Keratinocyte (primary cell): ENCODE data around the gene STK24. TPM values are rescaled to one million over a fixed set of nuclear protein-coding genes. Genes with fewer than 3 reads are reported as not detected.

Experiments
- DNase-seq: peaks from one replicate; pipeline ENCODE4 v3.0.0-alpha.2; 2011; ENCODE audit warnings: low read depth, missing footprints, low spot score
- FAIRE-seq: peaks from 2 replicates; lab custom pipeline; 2011; peaks lifted over from hg19 to GRCh38; lab: Jason Lieb, UNC
- H2AFZ ChIP-seq: 2 replicates; pipeline ENCODE4 v1.6.0; 2012; ENCODE audit warnings: low read length, control low read depth, inconsistent platforms; ENCODE audit not compliant: control insufficient read depth
- H3K27ac ChIP-seq: 2 replicates; pipeline ENCODE4 v1.5.1; 2011; ENCODE audit warnings: low read length; ENCODE audit not compliant: control insufficient read depth, insufficient read depth
- H3K27me3 ChIP-seq: 3 replicates; pipeline ENCODE4 v1.6.0; 2011; ENCODE audit warnings: low read length; ENCODE audit not compliant: control insufficient read depth, insufficient read depth; ENCODE audit errors: extremely low read depth
- H3K36me3 ChIP-seq, 2 experiments: 2 replicates in 1 of 2; 3 replicates in 1 of 2; pipeline ENCODE4 v1.5.1; 2011; ENCODE audit warnings: low read length in 2 of 2, mild to moderate bottlenecking in 1 of 2; ENCODE audit not compliant: control insufficient read depth in 2 of 2, insufficient read depth in 2 of 2; ENCODE audit errors: extremely low read depth in 1 of 2
- H3K4me1 ChIP-seq: 3 replicates; pipeline ENCODE4 v1.5.1; 2011; ENCODE audit warnings: low read length; ENCODE audit not compliant: control insufficient read depth, insufficient read depth; ENCODE audit errors: extremely low read depth
- H3K4me2 ChIP-seq: 3 replicates; pipeline ENCODE4 v1.6.0; 2011; ENCODE audit warnings: low read depth, low read length; ENCODE audit not compliant: control insufficient read depth, insufficient read depth; ENCODE audit errors: extremely low read depth
- H3K4me3 ChIP-seq, 3 experiments: fragments of 200-600 bp in 1 of 3; sonication (generic) in 1 of 3; 2 replicates in 2 of 3; 3 replicates in 1 of 3; pipeline ENCODE4 v1.5.1; 2011 to 2016; ENCODE audit warnings: low read length in 3 of 3, mild to moderate bottlenecking in 3 of 3, control low read depth in 2 of 3, inconsistent platforms in 1 of 3, low read depth in 1 of 3, mixed read lengths in 1 of 3, mixed run types in 1 of 3, moderate library complexity in 1 of 3; ENCODE audit not compliant: control insufficient read depth in 2 of 3, insufficient read depth in 2 of 3; ENCODE audit errors: extremely low read depth in 1 of 3
- H3K79me2 ChIP-seq: 2 replicates; pipeline ENCODE4 v1.6.0; 2012; ENCODE audit warnings: low read length; ENCODE audit not compliant: control insufficient read depth, insufficient read depth
- H3K9ac ChIP-seq: 3 replicates; pipeline ENCODE4 v1.6.0; 2011; ENCODE audit warnings: low read length; ENCODE audit not compliant: control insufficient read depth, insufficient read depth; ENCODE audit errors: extremely low read depth
- H3K9me1 ChIP-seq: 3 replicates; pipeline ENCODE4 v1.6.0; 2011; ENCODE audit warnings: low read length; ENCODE audit not compliant: control insufficient read depth, insufficient read depth; ENCODE audit errors: extremely low read depth
- H3K9me3 ChIP-seq: 2 replicates; pipeline ENCODE4 v1.5.1; 2012; ENCODE audit warnings: low read depth, low read length; ENCODE audit not compliant: control insufficient read depth
- H4K20me1 ChIP-seq: 3 replicates; pipeline ENCODE4 v1.6.0; 2011; ENCODE audit warnings: low read length; ENCODE audit not compliant: control insufficient read depth, insufficient read depth; ENCODE audit errors: extremely low read depth
- CTCF ChIP-seq, 3 experiments: IDR thresholded peaks in 1 of 3; conservative IDR thresholded peaks in 1 of 3; optimal IDR thresholded peaks in 1 of 3; 2 replicates in 2 of 3; 3 replicates in 1 of 3; pipeline versions ENCODE3 to v1.5.1; 2011; ENCODE audit warnings: low read length in 3 of 3, mild to moderate bottlenecking in 3 of 3, moderate library complexity in 2 of 3, control low read depth in 1 of 3, inconsistent platforms in 1 of 3; ENCODE audit not compliant: insufficient read depth in 2 of 3; ENCODE audit errors: extremely low read depth in 1 of 3
- EZH2 ChIP-seq: IDR thresholded peaks from one replicate; pipeline ENCODE4 v1.6.1; 2012; ENCODE audit warnings: inconsistent platforms, mild to moderate bottlenecking, low read length, moderate library complexity
- dilution Hi-C: fragments of 300-500 bp; cut with MboI; formaldehyde crosslinking; loops from one replicate; pipeline ENCODE4 v1.7.0; 2020; ENCODE audit warnings: low sequenced_read_pairs; ENCODE audit not compliant: extremely low pct_ligation_motif_present
- polyA plus RNA-seq, 5 experiments: library from polyadenylated mRNA; depleted of rRNA in 3 of 5; stranded (reverse) in 3 of 5; stranded (forward) in 1 of 5; unstranded in 1 of 5; fragments of >200 nt; gene quantifications; 1 replicate in 1 of 5; 2 replicates in 3 of 5; 3 replicates in 1 of 5; pipeline versions ENCODE4 v1.2.1 to v1.2.3, GENCODE V29; 2011 to 2012; ENCODE audit warnings: missing spikeins in 2 of 5, low read depth in 1 of 5, low replicate concordance in 1 of 5

STK24 gene
- polyA plus RNA-seq, 1 donor (not counting 4 experiments of a cell fraction or from before 2014, with no cell fraction given) = 81.6 TPM

GRCh38 chr13:98527526-98527925 is 49.4 kb downstream of the STK24 start:
- peaks cover 48% of the 10 kb centered on the region for H4K20me1 ChIP-seq

GRCh38 chr13:98526182-98526512 is 50.8 kb downstream of the STK24 start:
- Histone ChIP-seq H3K4me2 (no peak overlapping the region), H3K4me1 (peaks cover 9% of the 10 kb centered on the region), H3K9me1 (peaks cover 17% of the 10 kb centered on the region), H2AFZ (no peak overlapping the region), H3K27ac (no peak overlapping the region), H3K36me3 (peaks cover 3 to 4% of the 10 kb centered on the region in 2 experiments), H3K4me3 (no peak overlapping the region), H3K9me3 (no peaks in the 10 kb centered on the region), H3K9ac (no peak overlapping the region), H3K79me2 (peaks cover 100% of the 10 kb centered on the region), H4K20me1 (peaks cover 56% of the 10 kb centered on the region), H3K27me3 (no peaks in the 10 kb centered on the region)
- dilution Hi-C loops = no loop called here
- no peak for TF ChIP-seq CTCF (optimal IDR thresholded peaks at IDR 0.05 in 1 of 3, IDR thresholded peaks at IDR 0.05 in 1 of 3, conservative IDR thresholded peaks at IDR 0.05 in 1 of 3; ENCODE audit: extremely low read depth in 1 of 3, insufficient read depth in 2 of 3, low read length in 3 of 3)
- TF ChIP-seq EZH2 = no peak
- DNase-seq (no peak), FAIRE-seq (no peak)

More at GRCh38 chr13:98527526-98527925, 49.4 kb downstream of the STK24 start:
- no peak overlapping the region for H3K27ac ChIP-seq
- no peak for FAIRE-seq
- H3K9ac ChIP-seq = no peak overlapping the region
- TF ChIP-seq EZH2 (no peak), CTCF (optimal IDR thresholded peaks at IDR 0.05 in 1 of 3, IDR thresholded peaks at IDR 0.05 in 1 of 3, conservative IDR thresholded peaks at IDR 0.05 in 1 of 3; ENCODE audit: extremely low read depth in 1 of 3, insufficient read depth in 2 of 3, low read length in 3 of 3) (no peak)
- H3K9me1 ChIP-seq = peaks cover 17% of the 10 kb centered on the region
- peaks cover 9% of the 10 kb centered on the region for H3K4me1 ChIP-seq
- no peak overlapping the region for H2AFZ ChIP-seq
- no peaks in the 10 kb centered on the region for H3K27me3 ChIP-seq
- peaks cover 100% of the 10 kb centered on the region for H3K79me2 ChIP-seq
- H3K4me2 ChIP-seq = no peak overlapping the region
- no peaks in the 10 kb centered on the region for H3K9me3 ChIP-seq
- H3K4me3 ChIP-seq = no peak overlapping the region
- DNase-seq = no peak
- H3K36me3 ChIP-seq = peaks cover 3 to 4% of the 10 kb centered on the region in 2 experiments
- dilution Hi-C loops = no loop called here
